ENCODE data around the gene CYP3A7.

DNA sequence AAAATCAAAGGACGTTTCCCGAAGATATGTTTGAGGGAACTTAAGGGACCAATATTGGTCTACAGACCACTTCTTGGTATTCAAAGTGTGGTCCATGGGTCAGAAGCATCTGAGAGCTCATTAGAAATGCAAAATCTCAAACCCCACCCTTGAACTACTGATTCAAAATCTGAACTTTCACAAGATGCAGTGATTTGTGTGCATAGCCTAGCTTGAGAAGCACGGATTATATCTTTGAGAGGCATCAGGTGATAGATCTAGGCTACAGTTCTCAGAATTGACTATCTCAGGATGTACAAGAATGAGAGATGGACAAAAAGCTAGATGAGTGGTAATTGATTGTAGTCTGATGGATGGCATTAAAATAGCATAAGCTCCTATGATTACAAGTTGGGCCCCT, 29.5 kb upstream of the CYP3A7 start:
- TF ChIP-seq EZH2phosphoT487 (IDR thresholded peaks at IDR 0.05; ENCODE audit: borderline replicate concordance, low read length) = no peak
- TF ChIP-seq, protein P1, sequence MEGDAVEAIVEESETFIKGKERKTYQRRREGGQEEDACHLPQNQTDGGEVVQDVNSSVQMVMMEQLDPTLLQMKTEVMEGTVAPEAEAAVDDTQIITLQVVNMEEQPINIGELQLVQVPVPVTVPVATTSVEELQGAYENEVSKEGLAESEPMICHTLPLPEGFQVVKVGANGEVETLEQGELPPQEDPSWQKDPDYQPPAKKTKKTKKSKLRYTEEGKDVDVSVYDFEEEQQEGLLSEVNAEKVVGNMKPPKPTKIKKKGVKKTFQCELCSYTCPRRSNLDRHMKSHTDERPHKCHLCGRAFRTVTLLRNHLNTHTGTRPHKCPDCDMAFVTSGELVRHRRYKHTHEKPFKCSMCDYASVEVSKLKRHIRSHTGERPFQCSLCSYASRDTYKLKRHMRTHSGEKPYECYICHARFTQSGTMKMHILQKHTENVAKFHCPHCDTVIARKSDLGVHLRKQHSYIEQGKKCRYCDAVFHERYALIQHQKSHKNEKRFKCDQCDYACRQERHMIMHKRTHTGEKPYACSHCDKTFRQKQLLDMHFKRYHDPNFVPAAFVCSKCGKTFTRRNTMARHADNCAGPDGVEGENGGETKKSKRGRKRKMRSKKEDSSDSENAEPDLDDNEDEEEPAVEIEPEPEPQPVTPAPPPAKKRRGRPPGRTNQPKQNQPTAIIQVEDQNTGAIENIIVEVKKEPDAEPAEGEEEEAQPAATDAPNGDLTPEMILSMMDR (conservative IDR thresholded peaks at IDR 0.05; ENCODE audit: low read depth, low read length) = no peak

All from PC-3 (cell line).